ENCODE data around the gene KRTAP10-11.
"Not testable (repeated sequence)": the region's sequence is repeated elsewhere in the genome, so short reads cannot be mapped to it uniquely, and the experiment has no call there.

- TF ChIP-seq EZH2 (IDR thresholded peaks at IDR 0.05); POLR2AphosphoS5 (IDR thresholded peaks at IDR 0.05; ENCODE audit: borderline replicate concordance, low read depth, low read length); FOXP2 (optimal IDR thresholded peaks at IDR 0.05; ENCODE audit: control extremely low read depth, extremely low read length, insufficient read depth): not testable (repeated sequence)
These were observed 45.9 kb upstream of the KRTAP10-11 start, which contains the start of gene KRTAP10-7 for GRCh38 chr21:44600118-44600978.
